PC-3 (cell line): ENCODE data around the gene GALNT18.

Experiments
- CTCF ChIP-seq: fragments of 300-600 bp; sonication (generic); conservative IDR thresholded peaks from 2 replicates; pipeline ENCODE4 v1.5.1; 2017; ENCODE audit warnings: antibody characterized with exemption, low read depth, mild to moderate bottlenecking, low read length
- EZH2phosphoT487 ChIP-seq: fragments of 300-600 bp; sonication (generic); IDR thresholded peaks from 2 replicates; pipeline ENCODE4 v1.6.1; 2018; ENCODE audit warnings: mild to moderate bottlenecking, antibody characterized with exemption, low read length, borderline replicate concordance

GRCh38 chr11:11253995-11254394 is 367.8 kb downstream of the GALNT18 start:
- TF ChIP-seq CTCF, result no peak
- no peak for TF ChIP-seq EZH2phosphoT487
